Activated CD4-positive, alpha-beta T cell treated with anti-CD3 and anti-CD28 coated beads, Interleukin-2, amount 50 U/mL, for 16 hours (primary cell): ENCODE data around the gene KXD1.

Experiments used
- DNase-seq: peaks from one replicate; pipeline ENCODE4 v3.0.0-alpha.2; 2020

KXD1 gene

DNA sequence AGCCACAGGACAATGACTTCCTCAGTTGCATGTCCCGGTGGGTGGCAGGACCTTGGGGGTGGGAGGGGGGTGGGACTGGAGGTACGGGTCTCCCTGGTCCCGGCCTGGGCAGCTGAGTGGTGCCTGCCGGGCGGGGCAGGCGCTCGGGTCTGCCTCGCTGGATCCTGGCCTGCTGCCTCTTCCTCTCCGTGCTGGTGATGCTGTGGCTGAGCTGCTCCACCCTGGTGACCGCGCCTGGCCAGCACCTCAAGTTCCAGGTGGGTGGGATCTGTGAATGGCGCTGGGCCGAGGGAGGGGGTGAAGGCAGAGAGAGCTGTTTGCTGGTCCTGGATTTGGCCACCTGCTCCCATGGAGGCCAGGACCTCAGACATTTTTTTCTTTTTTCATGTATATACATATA lies 60.6 kb downstream of the KXD1 start:
- no peak for DNase-seq
